ENCODE data around the gene ZGRF1. TPM values are rescaled to one million over a fixed set of nuclear protein-coding genes. Genes with fewer than 3 reads are reported as not detected.

ZGRF1 gene
- total and polyA plus RNA-seq, 9 of the 15 experiments (the other 6 are each of a cell fraction or from before 2014, with no cell fraction given): 8.8 to 35.2 (median 22.0) TPM

- peak in 1 of 2 experiments; percentile 53 for TF ChIP-seq AFF1 (IDR thresholded peaks at IDR 0.05; ENCODE audit: low read depth in 1 of 2, partially characterized antibody in 2 of 2)
- peak; percentile 68 to 99; a peak in 3 of 4 replicates for TF ChIP-seq HDAC1 (IDR thresholded peaks at IDR 0.05)
- TF ChIP-seq TAF9B (IDR thresholded peaks at IDR 0.05; ENCODE audit: partially characterized antibody): peak; percentile 24
- TF ChIP-seq ZNF740 (CRISPR knock-in tag; IDR thresholded peaks at IDR 0.05): peak; percentile 65
- TF ChIP-seq ZNF740 (tag; IDR thresholded peaks at IDR 0.05): no peak
- TF ChIP-seq CC2D1A (IDR thresholded peaks at IDR 0.05): peak; percentile 78
- TF ChIP-seq ADNP (tag; IDR thresholded peaks at IDR 0.05): no peak
- peak in 1 of 2 experiments; percentile 84; a peak in 1 of 4 replicates for TF ChIP-seq FOXA3 (CRISPR knock-in tag; conservative IDR thresholded peaks at IDR 0.05 in 1 of 2, IDR thresholded peaks at IDR 0.05 in 1 of 2)
- TF ChIP-seq CHAMP1 (IDR thresholded peaks at IDR 0.05): peak; percentile 79
- peak; percentile 99 for TF ChIP-seq ZFX (CRISPR knock-in tag; IDR thresholded peaks at IDR 0.05)
- 0 out of 2 replicates have a peak, but pooled peaks have one; percentile 15 for TF ChIP-seq NFRKB (IDR thresholded peaks at IDR 0.05; ENCODE audit: low read depth)
- no peak for TF ChIP-seq RFX7 (CRISPR knock-in tag; IDR thresholded peaks at IDR 0.05)
- TF ChIP-seq C11orf30 (IDR thresholded peaks at IDR 0.05; ENCODE audit: low read depth): peak; percentile 97
- no peak for TF ChIP-seq ARID3B (CRISPR knock-in tag; IDR thresholded peaks at IDR 0.05; ENCODE audit: borderline replicate concordance)
- TF ChIP-seq DIDO1 (tag; IDR thresholded peaks at IDR 0.05; ENCODE audit: low read depth): peak; percentile 83
- TF ChIP-seq GTF2F1 (IDR thresholded peaks at IDR 0.05; ENCODE audit: low read depth, low read length): peak; percentile 14; the same call in 1 of the 2 replicates
- TF ChIP-seq PML (IDR thresholded peaks at IDR 0.05; ENCODE audit: low read length): 0 out of 2 replicates have a peak, but pooled peaks have one; percentile 38
Observed at GRCh38 chr4:112636688-112637551, at the start of gene ZGRF1, which contains the start of gene LARP7 (continued).
